GM12878 (cell line): Measurements from ENCODE around the gene NDUFA12. TPM values are rescaled to one million over a fixed set of nuclear protein-coding genes. Genes with fewer than 3 reads are reported as not detected.

ENCODE experiments used
- ATAC-seq: fragments of 200-7000 bp; cut with Tn5 transposase; 3 replicates; pipeline ENCODE4 v1.9.1; 2020; ENCODE audit warnings: mild to moderate bottlenecking, moderate library complexity
- BruUV-seq: library from RNA; stranded (reverse); fragments of 400-500 nt; replicated peaks from 2 replicates; lab custom pipeline; 2021; lab: Mats Ljungman, UMichigan
- CTCF ChIA-PET: fragments of 300-600 bp; sonication (Branson Sonifier 250); formaldehyde crosslinking; extraction: SDS; loops from one replicate; lab custom pipeline; 2021; ENCODE audit warnings: inconsistent platforms; lab: Yijun Ruan, JAX
- POLR2A ChIA-PET: fragments of 350-600 bp; formaldehyde crosslinking; extraction: SDS; loops from one replicate; lab custom pipeline; 2021; ENCODE audit warnings: inconsistent platforms; lab: Charles Lee
- RAD21 ChIA-PET: fragments of 300-600 bp; sonication (Branson Sonifier 250); formaldehyde crosslinking; loops from one replicate; lab custom pipeline; 2023; ENCODE audit warnings: antibody characterized with exemption; ENCODE audit not compliant: unreplicated experiment; lab: Charles Lee
- SMC1A ChIA-PET: fragments of 300-600 bp; sonication (Branson Sonifier 250); formaldehyde crosslinking; loops from one replicate; lab custom pipeline; 2023; ENCODE audit not compliant: unreplicated experiment, uncharacterized antibody; lab: Charles Lee
- DNase-seq: peaks from one replicate; pipeline ENCODE4 v3.0.0-alpha.2; 2011; ENCODE audit warnings: low read depth, low spot score
- FAIRE-seq: peaks from 3 replicates; lab custom pipeline; 2011; peaks lifted over from hg19 to GRCh38; lab: Jason Lieb, UNC
- H2AFZ ChIP-seq: 2 replicates; pipeline ENCODE4 v1.6.0; 2011; ENCODE audit warnings: low read depth, low read length, control low read depth; ENCODE audit not compliant: control insufficient read depth
- H3K27ac ChIP-seq: 2 replicates; pipeline ENCODE4 v1.5.1; 2011; ENCODE audit warnings: control low read depth; ENCODE audit not compliant: control insufficient read depth, insufficient read depth
- H3K27me3 ChIP-seq, 2 experiments: replicated peaks in 1 of 2; 2 replicates each; pipeline versions ENCODE4 v1.6.0 to v1.6.1; 2011; ENCODE audit warnings: low read length in 1 of 2; ENCODE audit not compliant: control insufficient read depth in 2 of 2, insufficient read depth in 2 of 2
- H3K36me3 ChIP-seq, 2 experiments: 2 replicates each; pipeline ENCODE4 v1.5.1; 2011; ENCODE audit warnings: low read length in 1 of 2; ENCODE audit not compliant: control insufficient read depth in 2 of 2, insufficient read depth in 2 of 2
- H3K4me1 ChIP-seq: 2 replicates; pipeline ENCODE4 v1.6.1; 2011; ENCODE audit warnings: mild to moderate bottlenecking, low read length, moderate library complexity, mixed read lengths; ENCODE audit not compliant: control insufficient read depth, insufficient read depth
- H3K4me2 ChIP-seq: 2 replicates; pipeline ENCODE4 v1.6.0; 2011; ENCODE audit warnings: control low read depth; ENCODE audit not compliant: control insufficient read depth, insufficient read depth
- H3K4me3 ChIP-seq: fragments of 200-600 bp; sonication (generic); 2 replicates; pipeline ENCODE4 v1.5.1; 2016
- H3K79me2 ChIP-seq: 2 replicates; pipeline ENCODE4 v1.6.0; 2011; ENCODE audit warnings: low read length; ENCODE audit not compliant: control insufficient read depth, insufficient read depth
- H3K9ac ChIP-seq: 2 replicates; pipeline ENCODE4 v1.8.0; 2011; ENCODE audit warnings: low read length, control low read depth, mixed read lengths; ENCODE audit not compliant: control insufficient read depth, insufficient read depth
- H3K9me3 ChIP-seq: replicated peaks from 3 replicates; pipeline ENCODE4 v1.5.1; 2011; ENCODE audit warnings: mild to moderate bottlenecking, low read length; ENCODE audit not compliant: control insufficient read depth, insufficient read depth
- H4K20me1 ChIP-seq: 2 replicates; pipeline ENCODE4 v1.6.0; 2011; ENCODE audit not compliant: control insufficient read depth, insufficient read depth
- BCL3 ChIP-seq: IDR thresholded peaks from 2 replicates; pipeline ENCODE4 v1.6.1; 2011; ENCODE audit warnings: borderline replicate concordance, low read depth, mild to moderate bottlenecking, moderate library complexity, low read length; ENCODE audit not compliant: insufficient read depth, poor library complexity, severe bottlenecking
- BMI1 ChIP-seq: fragments of 450-650 bp; IDR thresholded peaks from 2 replicates; pipeline ENCODE4 v1.6.1; 2016; ENCODE audit warnings: mild to moderate bottlenecking, moderate library complexity, borderline replicate concordance
- CTCF ChIP-seq, 3 experiments: IDR thresholded peaks in 2 of 3; conservative IDR thresholded peaks in 1 of 3; 2 replicates each; pipeline ENCODE4 v1.5.1; 2011; ENCODE audit warnings: low read depth in 3 of 3, low read length in 3 of 3, mild to moderate bottlenecking in 3 of 3, control low read depth in 2 of 3, moderate library complexity in 2 of 3, inconsistent platforms in 1 of 3, mixed read lengths in 1 of 3; ENCODE audit not compliant: control insufficient read depth in 2 of 3, insufficient read depth in 1 of 3; ENCODE audit errors: extremely low read depth in 1 of 3
- E2F8 ChIP-seq: fragments of 450-650 bp; IDR thresholded peaks from 2 replicates; pipeline ENCODE4 v1.6.1; 2018; ENCODE audit warnings: mild to moderate bottlenecking, low read depth, moderate library complexity; ENCODE audit not compliant: partially characterized antibody
- HDAC6 ChIP-seq: fragments of 200-600 bp; sonication (generic); IDR thresholded peaks from one replicate; pipeline ENCODE4 v1.8.0; 2017; ENCODE audit warnings: antibody characterized with exemption; ENCODE audit not compliant: unreplicated experiment
- JUND ChIP-seq: IDR thresholded peaks from 2 replicates; pipeline ENCODE4 v1.6.1; 2012; ENCODE audit warnings: low read depth, mild to moderate bottlenecking, low read length, improper control_type of control experiment, moderate library complexity
- MTA2 ChIP-seq: fragments of 450-650 bp; IDR thresholded peaks from 2 replicates; pipeline ENCODE4 v1.6.1; 2016; ENCODE audit warnings: low read depth, mild to moderate bottlenecking, moderate library complexity
- MTA3 ChIP-seq: IDR thresholded peaks from 2 replicates; pipeline ENCODE4 v1.6.1; 2012; ENCODE audit warnings: low read length, inconsistent platforms, borderline replicate concordance
- RAD21 ChIP-seq: IDR thresholded peaks from 2 replicates; pipeline ENCODE4 v1.6.1; 2011; ENCODE audit warnings: mild to moderate bottlenecking, low read depth, low read length, moderate library complexity; ENCODE audit not compliant: insufficient read depth
- RAD51 ChIP-seq: fragments of 450-650 bp; IDR thresholded peaks from 2 replicates; pipeline ENCODE4 v1.6.1; 2016; ENCODE audit warnings: moderate library complexity, mild to moderate bottlenecking, inconsistent platforms
- SIN3A ChIP-seq: IDR thresholded peaks from 2 replicates; pipeline ENCODE4 v1.6.1; 2012; ENCODE audit warnings: low read depth, low read length, improper control_type of control experiment
- TCF7 ChIP-seq: IDR thresholded peaks from 2 replicates; pipeline ENCODE4 v1.6.1; 2014; ENCODE audit warnings: antibody characterized with exemption, borderline replicate concordance
- ZBTB33 ChIP-seq: fragments of 450-650 bp; IDR thresholded peaks from 2 replicates; pipeline ENCODE4 v1.6.1; 2017; ENCODE audit warnings: mild to moderate bottlenecking
- ZNF384 ChIP-seq: IDR thresholded peaks from 2 replicates; pipeline ENCODE4 v1.6.1; 2012; ENCODE audit warnings: low read depth, mild to moderate bottlenecking, low read length, improper control_type of control experiment, borderline replicate concordance
- WGBS: methylation state at CpG from one replicate; pipeline ENCODE4 v1.1.6; 2016; ENCODE audit warnings: low lambda C conversion rate; ENCODE audit not compliant: insufficient replicate concordance, insufficient coverage; ENCODE audit errors: missing lambda C conversion rate; 5-methylcytosine and 5-hydroxymethylcytosine counted together
- in situ Hi-C: fragments of 300-500 bp; cut with MboI; formaldehyde crosslinking; loops from 9 replicates; pipeline ENCODE4 v1.14.3; 2018; ENCODE audit warnings: mixed read lengths
- intact Hi-C: fragments of 100-400 bp; cut with micrococcal nuclease; formaldehyde crosslinking; loops from one replicate; pipeline ENCODE4 v1.14.2; 2022; ENCODE audit not compliant: unreplicated experiment
- polyA plus RNA-seq, 11 experiments: library from polyadenylated mRNA; depleted of rRNA in 4 of 11; unstranded in 6 of 11; stranded (reverse) in 5 of 11; fragments of >200 nt; fragmentation: Nextera tagmentation in 4 of 11; fragmentation: Illumina TruSeq in 1 of 11; extraction: Ambion mirVana in 4 of 11; extraction: Trizol in 1 of 11; gene quantifications; 1 replicate in 1 of 11; 2 replicates in 10 of 11; pipeline versions ENCODE4 v1.2.1 to v1.2.3, GENCODE V29; 2011 to 2016; ENCODE audit warnings: inconsistent platforms in 2 of 11, missing spikeins in 2 of 11, low read depth in 1 of 11
- total RNA-seq, 4 experiments: library from RNA; depleted of rRNA in 3 of 4; stranded (reverse); fragments of >200 nt in 3 of 4; fragmentation: Illumina TruSeq in 1 of 4; extraction: Trizol in 1 of 4; gene quantifications; 2 replicates each; pipeline versions ENCODE4 v1.2.1 to v1.2.3, GENCODE V29; 2013 to 2021

NDUFA12 gene
- total and polyA plus RNA-seq, 10 of the 15 experiments (the other 5 are each of a cell fraction or from before 2014, with no cell fraction given): 141 to 1,021 (median 295) TPM

- TF ChIP-seq E2F8 (no peak), TCF7 (no peak), JUND (no peak), RAD51 (no peak), ZBTB33 (no peak), BMI1 (no peak), MTA3 (no peak), HDAC6 (no peak), MTA2 (no peak)
These were observed 21.0 kb downstream of the NDUFA12 start (continued) for GRCh38 chr12:94982456-94982855.

- no peak overlapping the region for H3K9ac ChIP-seq
- no peaks in the 10 kb centered on the region for H3K4me1 ChIP-seq
- no peaks in the 10 kb centered on the region; the same call in none of the 2 replicates for H3K79me2 ChIP-seq
- H2AFZ ChIP-seq: no peak overlapping the region
- H3K9me3 ChIP-seq: no peaks in the 10 kb centered on the region
- WGBS: 45% methylated on average over 4 of the region's 4 CpGs
- H4K20me1 ChIP-seq: no peaks in the 10 kb centered on the region
- POLR2A ChIA-PET: no interaction called here
- SMC1A ChIA-PET: no interaction called here
- DNase-seq (no peak), ATAC-seq (0 out of 3 replicates have a peak, but pooled peaks have one; percentile 31), FAIRE-seq (no peak)
- CTCF ChIA-PET: no interaction called here
- no TSS peak for BruUV-seq
- RAD21 ChIA-PET: interaction anchor here (1.7 kb wide), 1 partner anchor 10 kb away, joined by 4 read pairs; no protein-coding TSS in a partner anchor
- H3K36me3 ChIP-seq: no peaks in the 10 kb centered on the region; a peak in 3 of 4 replicates
- in situ Hi-C loops: no loop called here
- intact Hi-C loops: no loop called here
- H3K4me2 ChIP-seq: no peak overlapping the region
- no peak overlapping the region for H3K4me3 ChIP-seq
- H3K27me3 ChIP-seq: no peaks in the 10 kb centered on the region
- H3K27ac ChIP-seq: no peak overlapping the region
- no peak for TF ChIP-seq SIN3A
- TF ChIP-seq RAD21: peak; percentile 39; the same call in 1 of the 2 replicates
- peak in 2 of 3 experiments; percentile 5 to 31; a peak in 2 of 6 replicates for TF ChIP-seq CTCF (IDR thresholded peaks at IDR 0.05 in 2 of 3, conservative IDR thresholded peaks at IDR 0.05 in 1 of 3; ENCODE audit: control insufficient read depth in 2 of 3, extremely low read depth in 1 of 3, insufficient read depth in 1 of 3, low read depth in 3 of 3, low read length in 3 of 3)
- TF ChIP-seq BCL3: no peak
- TF ChIP-seq ZNF384: 0 out of 2 replicates have a peak, but pooled peaks have one; percentile 12
These were observed 22.9 kb downstream of the NDUFA12 start for GRCh38 chr12:94980577-94980976.
